Mucosa of gallbladder (tissue), 1 donor: ENCODE measurements around the gene SHISA7. TPM values are rescaled to one million over a fixed set of nuclear protein-coding genes. Genes with fewer than 3 reads are reported as not detected.
A peak's percentile ranks its signal among the peaks of the same experiment; 100 is the strongest.
"Not testable (repeated sequence)": the region's sequence is repeated elsewhere in the genome, so short reads cannot be mapped to it uniquely, and the experiment has no call there.

Source experiments
- DNase-seq: peaks from one replicate; pipeline ENCODE4 v3.0.0-alpha.2; 2020; ENCODE audit warnings: low spot score
- total RNA-seq: library from RNA; stranded (reverse); gene quantifications from one replicate; pipeline ENCODE4 v1.2.1, GENCODE V29; 2021
- donor health status: DM: no; HTN: no; CAD: no.

Gene SHISA7
- total RNA-seq, 1 donor from 2014 or later: not detected

DNA sequence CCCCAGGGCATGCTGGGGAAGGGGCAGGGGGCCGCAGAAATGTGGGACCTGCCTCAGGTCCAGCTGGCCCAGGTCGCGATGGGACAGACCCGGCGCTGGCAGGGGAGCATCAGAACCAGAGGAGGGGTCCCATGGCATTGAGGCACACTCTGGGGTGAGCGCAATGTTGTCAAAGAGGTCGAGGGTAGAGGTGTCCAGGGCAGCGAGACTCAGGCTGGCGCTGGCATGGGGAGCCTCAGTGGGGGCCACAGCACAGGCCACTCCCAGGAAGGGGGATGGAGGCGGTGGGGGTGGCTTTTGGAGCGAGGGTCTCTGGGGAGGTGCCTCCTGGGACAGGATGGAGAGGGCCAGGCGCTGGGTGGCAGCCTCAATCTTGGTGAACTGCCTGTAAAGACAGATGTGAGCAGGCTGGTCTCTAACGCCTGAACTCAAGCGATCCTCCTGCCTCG lies 20.5 kb upstream of the SHISA7 start:
- no peak for DNase-seq

DNA sequence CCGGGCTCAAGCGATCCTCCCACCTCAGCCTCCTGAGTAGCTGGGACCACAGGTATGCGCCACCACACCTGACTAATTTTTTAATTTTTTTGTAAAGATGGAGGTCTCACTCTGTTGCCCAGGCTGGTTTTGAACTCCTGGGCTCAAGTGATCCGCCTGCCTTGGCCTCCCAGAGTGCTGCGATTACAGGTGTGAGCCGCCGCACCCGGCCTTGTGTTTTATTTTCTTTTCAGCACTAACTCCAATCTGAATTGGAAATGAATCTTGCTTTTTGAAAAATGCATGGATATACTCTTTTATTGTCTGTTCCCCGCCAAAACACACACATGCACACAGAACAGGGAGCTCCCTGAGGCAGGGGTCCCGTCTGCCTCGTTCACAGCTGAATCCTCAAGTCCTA lies 19.6 kb upstream of the SHISA7 start:
- DNase-seq: no peak

DNA sequence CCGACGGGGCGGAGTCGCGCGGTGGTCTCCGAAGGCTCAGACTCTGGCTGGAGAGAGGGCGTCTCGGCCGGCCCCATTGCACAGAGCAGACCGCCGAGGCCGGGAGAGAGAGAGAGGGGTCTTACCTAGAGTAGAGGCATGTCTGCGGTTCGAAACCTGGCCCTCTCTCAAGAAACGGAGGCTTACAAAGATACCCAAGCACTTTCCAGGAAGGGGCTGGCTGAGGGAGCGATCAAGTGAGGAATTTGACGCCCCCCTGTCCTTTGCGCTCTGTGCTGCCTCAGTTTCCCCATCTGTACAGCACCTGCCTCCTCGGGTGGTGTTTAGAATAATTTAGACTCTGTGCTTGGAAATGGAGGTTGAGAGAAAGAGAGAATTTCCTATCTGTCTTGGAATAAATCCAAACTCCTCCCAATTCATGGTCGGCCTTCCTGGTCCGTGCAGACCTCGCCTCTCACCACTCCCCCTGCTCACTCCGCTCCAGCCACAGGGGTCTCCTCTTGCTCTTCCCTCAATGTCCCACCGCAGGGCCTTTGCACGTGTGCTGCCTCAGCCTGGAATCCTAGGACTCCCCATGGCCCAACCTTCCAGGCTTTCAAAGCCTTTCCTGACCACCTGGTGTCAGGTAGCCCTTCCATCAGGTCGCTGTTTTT lies 19.0 kb upstream of the SHISA7 start:
- DNase-seq: no peak

DNA sequence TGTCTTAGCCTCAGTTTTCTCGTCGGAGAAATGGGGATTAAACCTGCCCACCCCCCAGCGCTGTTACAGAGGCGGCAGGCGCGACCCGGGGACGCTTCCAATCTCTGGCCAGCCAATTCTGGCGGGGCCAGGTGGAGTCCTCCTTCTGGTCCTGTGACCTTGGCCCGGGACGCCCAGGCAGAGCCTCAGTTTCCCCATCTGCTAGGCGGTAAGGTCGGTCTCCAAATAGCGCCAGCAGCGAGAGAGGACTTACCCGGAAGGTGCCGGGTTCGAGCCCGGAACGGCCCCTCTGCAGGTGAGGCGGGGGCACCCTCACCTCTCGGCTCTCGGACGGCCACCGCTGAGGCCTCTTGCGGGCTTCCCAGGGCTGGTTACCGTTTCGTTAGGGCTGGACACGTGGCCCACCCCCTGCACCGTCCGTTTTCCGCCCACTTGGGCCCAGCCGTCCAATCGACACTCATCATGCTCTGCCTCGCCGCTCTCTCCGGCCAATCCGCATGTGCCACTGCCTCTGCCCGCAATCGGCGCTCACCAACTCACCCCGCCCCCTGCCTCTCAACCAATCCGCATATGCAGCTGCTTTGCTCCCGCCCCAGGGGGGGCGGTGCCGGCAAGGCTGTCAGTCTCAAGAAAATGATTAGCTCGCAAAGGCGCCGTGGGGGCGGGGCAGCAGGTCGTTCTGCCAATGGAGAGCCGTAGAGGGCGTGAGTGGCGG lies 18.3 kb upstream of the SHISA7 start, which contains the start of gene ISOC2:
ISOC2 (minus strand) TSS at position 384 of the 715 bp plus-strand sequence. CDS start 5,156 bp downstream, outside the sequence.
- DNase-seq: peak; percentile 100

DNA sequence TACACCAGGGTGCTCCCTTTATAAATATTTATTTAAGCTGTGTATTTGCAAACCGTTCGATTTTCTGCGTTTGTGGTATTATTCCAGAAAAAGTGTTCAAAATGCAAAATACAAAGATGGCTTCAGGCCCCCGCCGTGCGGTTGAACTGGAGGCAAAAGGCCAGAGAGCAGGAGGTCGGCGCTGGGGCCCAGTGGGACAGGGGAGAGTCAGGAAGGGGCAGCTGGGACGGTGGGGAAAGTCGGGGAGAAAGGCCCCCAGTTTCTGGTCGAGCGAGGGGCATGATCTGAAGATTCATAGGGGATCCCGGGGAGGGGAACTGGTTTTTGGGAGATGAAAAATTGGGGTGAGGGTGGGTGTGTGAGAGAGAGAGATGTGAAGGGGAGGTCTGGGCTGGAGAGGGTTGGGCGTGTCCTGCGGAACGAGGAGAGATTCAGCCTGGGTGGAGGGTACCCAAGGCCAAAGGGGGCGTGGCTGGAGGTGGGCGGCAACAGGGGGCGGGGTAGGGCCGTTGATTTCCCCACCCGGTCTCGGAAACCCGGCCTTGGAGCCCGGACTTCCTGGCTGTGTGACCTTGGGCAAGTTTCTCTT lies 17.7 kb upstream of the SHISA7 start:
- DNase-seq: peak; percentile 81

DNA sequence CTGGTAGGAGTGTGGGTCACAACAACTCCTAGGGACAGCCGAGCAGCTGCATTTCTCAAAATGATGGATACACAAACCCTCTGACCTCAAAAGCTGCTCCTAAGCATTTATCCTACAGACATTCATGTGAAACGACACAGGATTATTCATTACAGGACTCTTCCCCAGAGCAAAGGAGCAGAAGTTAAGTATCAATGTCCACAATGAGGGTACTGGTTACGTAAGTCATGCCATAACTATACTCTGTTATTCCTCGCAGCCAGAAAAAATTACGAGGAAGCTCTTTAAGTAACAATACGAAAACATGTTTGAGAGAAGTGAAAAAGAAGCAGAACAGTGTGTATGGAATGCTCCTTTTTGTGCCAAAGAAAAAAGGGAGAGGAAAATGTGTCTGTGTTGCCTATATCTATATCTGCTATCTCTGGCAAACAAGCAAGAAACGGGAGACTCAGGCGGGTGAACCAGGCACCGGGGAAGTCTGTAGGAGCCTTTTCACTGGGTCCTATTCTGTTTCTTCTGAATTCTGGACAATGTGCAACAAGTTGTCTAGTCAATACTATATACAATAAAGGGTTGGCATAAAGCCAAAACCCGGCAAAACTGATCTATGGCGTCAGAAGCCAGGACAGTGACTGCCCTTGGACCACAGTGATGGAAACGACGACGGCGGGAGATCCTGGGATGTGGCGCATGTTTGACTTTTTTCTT lies 17.0 kb upstream of the SHISA7 start:
- DNase-seq: no peak

DNA sequence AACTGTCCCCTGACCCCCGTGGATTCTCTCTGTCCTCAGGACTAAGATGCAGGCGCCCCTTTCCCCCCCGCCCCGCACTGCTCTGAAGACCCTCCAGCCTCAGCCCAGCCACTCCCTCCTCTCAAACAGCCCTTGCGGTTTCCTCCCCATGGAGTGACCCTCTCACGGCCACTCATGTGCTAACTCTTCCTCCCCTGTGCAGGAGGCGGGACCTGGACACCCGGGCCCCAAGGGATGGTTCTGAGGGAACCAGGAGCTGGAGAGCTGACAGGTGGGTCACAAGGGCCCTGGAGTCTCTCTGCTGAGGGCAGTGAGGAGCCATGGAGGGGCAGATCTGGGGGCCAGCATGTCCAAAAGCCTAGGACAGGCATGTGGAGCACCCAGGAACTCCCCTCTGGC lies 16.4 kb upstream of the SHISA7 start:
- DNase-seq: no peak

DNA sequence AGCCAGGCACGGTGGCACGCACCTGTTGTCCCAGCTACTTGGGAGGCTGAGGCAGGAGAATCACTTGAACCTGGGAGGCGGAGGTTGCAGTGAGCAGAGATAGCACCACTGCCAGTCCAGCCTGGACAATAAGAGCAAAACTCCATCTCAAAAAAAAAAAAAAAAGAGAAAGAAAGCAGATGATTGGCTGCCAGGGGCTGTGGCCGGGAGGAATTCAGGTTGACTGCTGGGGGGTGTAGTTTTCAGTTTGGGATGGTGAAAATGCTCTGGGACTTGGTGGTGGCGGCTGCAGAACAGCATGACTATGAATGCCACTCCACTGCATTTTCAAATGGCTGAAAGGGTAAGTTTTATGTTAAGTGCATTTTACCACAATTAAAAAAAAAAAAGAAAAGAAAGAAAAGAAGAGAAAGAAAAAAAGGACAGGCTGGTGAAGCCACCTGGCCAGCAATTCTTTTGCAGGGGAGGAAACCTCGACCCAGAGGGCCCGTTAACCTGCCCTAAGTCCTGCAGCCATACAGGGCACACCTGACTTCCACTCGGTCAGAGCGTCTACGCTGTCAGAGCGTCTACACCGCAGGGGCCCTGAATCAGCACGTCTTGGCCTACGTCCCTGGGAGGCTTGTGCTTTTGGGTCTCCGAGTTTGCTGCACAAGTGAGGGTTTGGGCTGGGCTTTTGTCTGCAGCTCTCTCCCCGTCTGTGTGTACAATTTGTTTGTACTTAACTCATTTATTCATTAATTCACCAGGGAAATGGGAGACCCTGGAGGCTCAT lies 14.8 kb upstream of the SHISA7 start:
- DNase-seq: no peak

DNA sequence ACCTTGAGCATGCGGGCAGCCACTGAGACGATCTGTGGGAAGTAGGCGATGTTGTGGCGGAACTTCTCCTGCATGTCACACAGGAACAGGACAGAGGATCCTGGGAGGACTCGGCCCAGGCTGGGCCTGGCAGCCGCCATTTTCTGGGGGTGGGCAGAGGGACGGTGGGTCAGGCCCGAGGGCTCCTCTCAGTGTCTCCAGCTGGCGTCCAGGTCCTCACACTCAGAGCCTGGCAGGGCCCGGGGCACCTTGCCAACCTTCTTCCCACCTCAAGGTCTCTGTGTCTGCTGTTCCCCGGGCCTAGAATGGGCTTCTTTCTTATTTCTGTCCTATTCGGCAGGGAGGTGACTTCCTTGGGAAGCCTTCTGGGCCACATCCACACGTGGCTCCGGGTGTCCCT lies 13.2 kb upstream of the SHISA7 start:
- no peak for DNase-seq

DNA sequence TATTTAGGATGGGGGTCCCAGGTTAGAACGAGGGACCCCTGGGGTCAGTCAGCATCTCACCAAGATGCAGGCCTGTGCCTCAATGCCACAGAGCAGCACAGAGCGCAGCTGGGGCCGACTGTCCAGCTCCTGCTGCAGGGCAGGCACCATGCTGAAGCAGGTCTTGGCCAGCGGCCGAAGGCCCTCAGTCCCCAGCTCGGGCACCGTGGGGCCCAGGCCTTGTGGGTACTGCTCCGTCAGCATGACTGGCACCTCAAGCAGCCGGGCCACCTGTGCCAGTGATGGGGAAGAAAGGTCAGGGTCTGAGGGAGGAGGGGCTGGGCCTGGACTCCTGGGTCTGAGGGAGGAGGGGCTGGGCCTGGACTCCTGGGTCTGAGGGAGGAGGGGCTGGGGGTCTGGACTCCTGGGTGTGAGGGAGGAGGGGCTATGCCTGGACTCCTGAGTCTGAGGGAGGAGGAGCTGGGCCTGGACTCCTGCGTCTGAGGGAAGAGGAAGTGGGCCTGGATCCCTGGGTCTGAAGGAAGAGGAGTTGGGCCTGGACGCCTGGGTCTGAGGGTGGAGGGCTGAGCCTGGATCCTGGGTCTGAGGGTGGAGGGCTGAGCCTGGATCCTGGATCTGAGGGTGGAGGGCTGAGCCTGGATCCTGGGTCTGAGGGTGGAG lies 12.6 kb upstream of the SHISA7 start:
- no peak for DNase-seq

DNA sequence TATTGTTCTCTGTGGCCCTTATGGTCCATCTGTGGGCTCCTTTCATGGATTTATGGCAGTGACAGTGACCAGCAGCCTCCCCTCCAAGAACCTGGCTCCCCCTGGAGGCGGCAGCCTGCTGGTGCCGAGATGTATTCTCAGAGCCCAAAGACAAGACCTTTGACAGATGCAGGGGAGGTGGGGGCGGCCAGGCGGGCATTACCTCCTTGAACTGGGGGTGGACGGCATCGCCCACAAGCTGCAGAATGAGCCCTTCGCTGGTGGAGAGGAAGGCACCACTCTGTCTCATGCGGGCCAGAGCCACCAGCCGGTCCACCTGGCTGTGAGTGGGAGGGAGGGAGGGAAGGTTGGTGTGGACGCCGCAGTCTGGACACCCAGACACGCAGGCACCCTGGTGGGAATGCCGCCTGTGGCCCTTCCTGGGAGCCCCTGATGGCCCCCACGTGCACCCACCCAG lies 11.7 kb upstream of the SHISA7 start:
- DNase-seq: no peak

DNA sequence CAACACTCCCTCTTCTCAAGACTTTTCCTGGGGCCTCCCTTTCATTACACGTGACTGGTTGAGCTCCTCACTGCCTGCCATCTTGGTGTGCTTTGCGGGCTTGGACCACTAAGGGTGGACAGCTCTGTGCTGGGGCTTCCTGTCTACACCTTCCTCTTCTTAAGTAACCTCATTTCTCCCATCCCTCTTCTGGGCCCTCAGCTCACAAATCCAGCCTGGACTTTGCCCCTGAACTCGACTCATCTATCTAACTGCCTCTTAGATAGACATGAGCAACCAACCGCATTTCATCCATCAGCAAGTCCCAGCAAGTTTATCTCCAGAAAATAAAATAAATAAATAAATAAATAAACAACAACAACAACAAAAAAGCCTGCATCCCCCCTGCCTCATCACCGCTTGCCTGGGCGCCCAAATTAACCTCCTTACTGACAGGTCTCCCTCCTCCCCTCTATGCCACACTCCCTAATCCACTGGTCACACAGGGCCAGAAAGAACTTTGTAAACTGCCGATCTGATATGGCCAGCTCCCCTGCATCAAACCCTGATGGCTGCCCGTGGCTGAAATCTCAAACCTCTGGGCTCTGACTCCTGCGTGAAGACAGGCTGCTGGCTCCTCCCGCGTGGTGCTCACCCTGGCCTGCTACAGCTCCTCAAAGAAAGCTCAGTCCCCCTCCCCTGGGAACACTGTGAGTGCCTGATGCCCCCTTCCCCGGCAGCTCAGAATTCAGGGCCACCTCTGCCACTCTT lies 10.6 kb upstream of the SHISA7 start:
- DNase-seq: no peak

DNA sequence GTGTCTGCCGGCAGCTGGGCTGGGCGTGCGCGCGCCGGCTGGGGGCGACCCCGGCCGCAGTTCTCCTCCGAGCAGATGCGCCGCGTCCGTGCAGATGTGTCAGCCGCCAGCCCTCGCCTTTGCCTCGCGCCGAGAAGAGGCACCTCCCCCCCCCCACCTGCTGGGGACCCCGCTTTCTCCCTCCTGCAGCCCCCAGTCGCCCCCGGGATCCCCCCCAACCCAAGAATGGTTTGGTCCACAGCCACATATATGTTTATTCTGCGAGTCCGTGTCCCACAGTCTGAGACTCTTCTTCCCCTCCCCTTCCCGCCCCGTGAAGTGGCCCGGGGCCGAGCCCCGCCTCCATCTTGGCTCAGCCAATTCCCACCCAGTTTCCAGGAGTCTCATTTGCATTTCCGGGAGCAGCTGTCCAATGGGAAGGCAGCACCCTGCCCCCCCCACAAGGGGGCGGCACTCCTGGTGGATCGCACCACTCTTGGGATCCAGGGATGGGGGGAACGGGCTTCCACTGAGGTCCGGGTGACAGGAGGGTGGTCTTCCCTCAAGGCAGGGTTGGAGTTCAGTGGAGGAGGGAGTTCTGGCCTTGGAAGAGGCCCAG lies 9.7 kb upstream of the SHISA7 start:
- DNase-seq: peak; percentile 73

DNA sequence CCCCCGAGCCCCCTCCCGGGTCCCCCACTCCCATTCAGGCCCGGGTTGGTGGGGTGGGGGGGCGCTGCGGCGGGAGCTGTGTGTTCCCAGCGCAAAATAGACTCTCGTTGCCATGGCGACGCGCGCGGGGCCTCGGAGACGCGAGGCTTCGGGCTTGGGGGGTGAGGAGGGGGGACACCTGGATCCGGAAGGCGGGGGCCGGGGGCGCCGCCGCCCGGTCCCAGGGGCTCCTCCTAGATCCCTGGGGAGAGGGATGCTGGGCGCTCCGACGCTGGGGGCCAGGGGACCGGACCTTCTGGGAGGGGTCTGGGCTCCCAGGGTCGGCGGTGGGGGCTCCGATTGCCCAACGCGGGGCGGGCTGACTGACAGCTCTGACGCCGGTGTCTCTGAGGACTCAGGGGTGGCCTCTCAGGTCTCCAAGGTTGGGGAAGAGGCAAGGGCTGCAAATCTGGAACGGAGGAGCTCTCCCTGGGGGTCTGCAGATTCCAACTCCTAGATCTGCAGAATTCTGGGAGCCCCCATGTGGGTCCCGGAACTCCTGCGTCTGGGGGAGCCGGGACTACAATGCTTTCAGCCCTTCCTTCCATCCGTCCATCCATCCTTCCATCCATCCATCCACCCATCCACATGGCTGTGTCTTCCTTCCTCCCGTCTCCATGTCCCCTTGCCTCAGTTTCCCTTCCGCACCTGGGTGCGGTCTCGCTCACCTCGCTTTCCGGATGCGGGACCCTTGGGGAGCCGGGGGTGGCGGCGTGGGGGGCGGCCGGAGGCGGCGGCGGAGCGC lies 9.1 kb upstream of the SHISA7 start:
- no peak for DNase-seq

DNA sequence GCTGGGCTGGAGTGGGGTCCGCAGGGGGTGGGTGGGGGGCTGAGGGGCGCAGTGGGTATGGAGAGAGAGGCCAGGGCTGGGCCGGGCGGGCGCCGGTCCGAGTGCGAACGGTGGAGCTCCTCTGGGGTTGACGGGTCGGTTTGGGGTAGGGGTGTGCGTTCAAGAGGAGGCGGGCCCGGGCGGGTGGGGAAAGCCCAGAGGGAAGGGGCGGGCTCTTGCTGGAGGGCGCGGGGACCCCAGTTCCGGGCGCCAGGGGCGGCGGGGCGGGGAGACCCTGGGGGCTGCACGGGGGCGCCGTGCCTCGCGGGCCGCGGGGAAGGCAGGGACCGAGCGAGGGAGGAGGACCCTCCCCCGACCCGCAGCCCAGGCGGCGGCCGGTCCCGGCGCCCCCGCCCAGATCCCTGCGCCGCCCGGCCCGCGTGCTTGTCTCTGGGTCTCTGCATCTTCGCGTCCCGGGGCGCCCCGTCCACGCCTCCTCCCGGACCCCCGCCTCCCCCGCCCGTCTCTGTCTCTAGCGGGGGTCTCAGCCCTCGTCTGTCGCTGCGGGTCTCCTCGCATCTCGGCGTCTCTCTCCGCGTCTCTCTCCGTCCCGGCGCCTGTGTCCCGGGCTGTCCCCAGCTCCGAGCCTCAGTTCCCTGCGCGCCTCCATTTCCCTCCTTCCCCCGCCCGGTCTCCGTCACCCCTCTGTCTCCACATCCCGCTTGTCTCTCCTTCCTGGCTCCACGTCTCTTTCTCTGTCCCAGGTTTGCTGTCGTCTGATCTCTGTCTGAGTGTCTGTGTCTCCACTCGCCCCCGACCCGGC lies 8.3 kb upstream of the SHISA7 start:
- DNase-seq: no peak

DNA sequence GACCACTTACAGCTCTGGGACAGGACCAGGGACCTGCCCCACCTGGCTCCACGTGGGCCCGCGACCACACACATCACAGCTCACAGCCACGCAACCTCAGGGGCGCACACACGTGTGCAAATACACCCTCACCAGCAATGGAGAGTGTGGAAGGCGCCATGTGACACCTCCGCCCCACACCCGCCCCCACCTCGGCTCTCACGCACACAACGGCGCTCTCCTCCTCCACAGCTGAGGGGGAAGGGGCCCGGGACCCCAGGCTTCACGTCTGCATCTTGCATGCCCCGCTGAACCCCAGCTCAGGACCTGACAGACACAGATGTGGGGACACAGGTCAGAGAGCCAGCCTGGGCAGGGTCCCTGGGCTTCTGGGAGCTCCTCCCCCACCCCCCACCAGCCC lies 6.4 kb upstream of the SHISA7 start:
- DNase-seq: no peak

DNA sequence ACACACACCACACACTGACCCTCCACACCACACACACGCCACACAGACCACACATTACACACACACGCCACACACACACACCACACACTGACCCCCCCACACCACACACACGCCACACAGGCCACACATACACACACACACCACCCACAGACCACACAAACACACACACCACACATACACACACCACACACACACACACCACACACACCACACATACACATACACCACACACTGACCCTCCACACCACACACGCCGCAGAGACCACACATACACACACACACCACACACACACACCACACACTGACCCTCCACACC lies 5.0 kb upstream of the SHISA7 start:
- not testable (repeated sequence) for DNase-seq

DNA sequence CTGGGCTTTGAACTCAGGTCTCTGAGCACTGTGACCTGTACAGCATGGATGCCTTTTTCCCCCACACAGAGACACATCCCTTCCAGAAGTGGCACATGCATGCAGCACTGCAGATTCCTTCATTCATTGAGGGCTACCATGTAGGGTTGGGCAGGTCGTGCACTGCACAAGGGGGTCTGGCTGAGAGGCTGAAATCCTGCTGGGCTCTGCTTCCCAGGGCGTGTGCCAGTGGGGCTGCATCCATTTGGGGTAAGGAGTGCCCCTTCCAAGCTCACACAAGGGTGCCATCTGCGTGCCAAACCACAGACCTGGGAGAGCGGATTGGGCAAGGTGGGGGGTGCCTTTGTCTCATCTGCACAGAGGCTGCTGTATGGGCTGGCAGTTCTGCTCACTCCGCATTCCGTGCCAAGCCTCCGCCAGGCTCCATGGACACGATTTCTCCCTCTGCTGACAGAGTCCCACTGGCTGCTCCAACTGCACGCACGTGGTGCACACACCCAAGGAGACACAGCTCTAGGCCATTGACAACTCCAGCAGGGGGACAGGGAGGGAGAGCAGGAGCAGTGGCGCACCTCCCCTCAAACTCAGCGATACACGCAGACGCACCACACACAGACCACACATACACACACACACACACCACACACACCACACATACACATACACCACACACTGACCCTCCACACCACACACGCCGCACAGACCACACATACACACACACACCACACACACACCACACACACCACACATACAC lies 4.5 kb upstream of the SHISA7 start:
- no peak for DNase-seq
